Ramos (cell line): ENCODE data around the gene LCE3E.
"Not testable (repeated sequence)": the region's sequence is repeated elsewhere in the genome, so short reads cannot be mapped to it uniquely, and the experiment has no call there.

Experiments
- in situ Hi-C: fragments of 300-500 bp; cut with MboI; formaldehyde crosslinking; loops from one replicate; pipeline ENCODE4 v1.14.3; 2022; ENCODE audit warnings: low sequenced_read_pairs; ENCODE audit not compliant: unreplicated experiment

LCE3E gene, protein sequence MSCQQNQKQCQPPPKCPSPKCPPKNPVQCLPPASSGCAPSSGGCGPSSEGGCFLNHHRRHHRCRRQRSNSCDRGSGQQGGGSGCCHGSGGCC

DNA sequence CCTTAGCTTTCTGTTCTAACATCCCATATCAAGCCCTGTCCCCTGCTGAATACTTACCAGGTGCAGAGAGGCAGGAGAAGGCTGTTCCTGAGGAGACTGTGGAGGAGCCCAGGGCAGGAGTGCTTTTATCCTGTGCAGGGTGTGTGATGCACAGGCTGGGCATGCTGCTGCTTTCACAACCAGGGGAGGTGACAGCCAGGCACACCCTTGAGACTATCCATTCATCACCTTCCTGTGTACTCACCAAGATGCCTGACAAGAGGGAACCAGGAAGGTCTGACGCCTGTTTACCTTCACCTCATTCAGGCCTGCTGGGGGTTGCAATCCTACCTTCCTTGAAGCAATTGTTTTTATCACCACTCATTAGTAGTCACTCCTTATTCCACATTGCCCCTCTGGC lies at the start of gene LCE3E:
LCE3E (minus strand) TSS at position 100 of the 400 bp plus-strand sequence. CDS start 572 bp downstream, outside the sequence.
- in situ Hi-C loops = no loop called here

DNA sequence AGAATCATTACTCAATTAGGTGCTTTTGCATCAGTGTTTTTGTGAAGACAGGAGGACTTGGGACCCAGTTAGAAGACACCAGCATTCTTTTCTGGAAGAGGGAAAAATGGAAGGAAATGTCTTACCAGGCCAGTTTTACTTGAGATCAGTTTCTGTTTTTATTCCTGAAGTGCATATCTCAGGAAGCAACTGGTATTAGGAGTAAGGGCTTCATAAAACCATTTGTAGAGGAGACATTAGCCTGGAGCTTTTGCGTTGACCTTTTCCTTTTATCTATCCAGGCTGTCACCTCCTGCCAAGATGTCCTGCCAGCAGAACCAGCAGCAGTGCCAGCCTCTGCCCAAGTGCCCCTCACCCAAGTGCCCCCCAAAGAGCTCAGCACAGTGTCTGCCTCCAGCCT lies 46.9 kb upstream of the LCE3E start, which contains the start of gene LCE3B:
LCE3B (plus strand) TSS at position 301 of the 400 bp plus-strand sequence; CDS start at position 301, 0 bp downstream.
- in situ Hi-C loops = no loop called here

DNA sequence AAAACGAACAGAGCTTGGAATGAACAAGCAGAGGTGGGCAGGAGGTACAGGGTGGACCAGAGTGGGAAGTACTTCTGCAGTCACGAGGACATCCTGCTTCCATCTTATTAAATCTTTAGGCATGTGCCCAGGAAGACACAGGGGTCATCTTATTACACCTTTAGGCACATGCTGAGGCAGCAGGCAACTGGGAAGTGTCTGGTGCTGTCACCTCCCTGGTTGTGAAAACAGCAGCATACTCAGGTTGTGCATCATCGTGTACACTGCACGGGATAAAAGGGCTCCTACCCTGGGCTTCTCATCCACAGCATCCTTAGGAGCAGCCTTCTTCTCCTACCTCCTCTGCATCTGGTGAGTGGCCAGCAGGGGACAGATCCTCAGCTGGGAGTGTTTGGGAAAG lies 33.4 kb upstream of the LCE3E start, which contains the start of gene LCE3C:
LCE3C (plus strand) TSS at position 301 of the 400 bp plus-strand sequence. CDS start 498 bp downstream, outside the sequence.
- in situ Hi-C loops = no loop called here

DNA sequence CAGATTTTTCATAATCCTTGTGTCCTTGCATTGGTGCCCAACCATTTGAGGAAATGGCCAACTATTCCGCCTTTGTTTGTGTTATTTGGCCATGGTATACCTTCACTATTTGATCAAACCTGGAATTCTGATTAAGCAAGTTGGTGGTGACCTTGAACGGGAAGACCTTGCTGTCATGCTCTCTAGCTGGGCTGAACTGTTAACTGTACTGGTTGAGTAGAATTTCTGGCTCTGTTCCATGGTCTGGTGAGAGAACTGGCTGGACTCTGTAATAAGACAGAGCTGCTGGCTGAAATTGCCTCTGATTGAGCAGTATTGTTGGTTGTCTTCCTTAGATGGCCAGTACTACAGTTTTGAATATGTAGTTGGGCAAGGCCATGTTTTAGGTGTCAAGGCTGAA lies 30.4 kb upstream of the LCE3E start:
- in situ Hi-C loops = no loop called here

DNA sequence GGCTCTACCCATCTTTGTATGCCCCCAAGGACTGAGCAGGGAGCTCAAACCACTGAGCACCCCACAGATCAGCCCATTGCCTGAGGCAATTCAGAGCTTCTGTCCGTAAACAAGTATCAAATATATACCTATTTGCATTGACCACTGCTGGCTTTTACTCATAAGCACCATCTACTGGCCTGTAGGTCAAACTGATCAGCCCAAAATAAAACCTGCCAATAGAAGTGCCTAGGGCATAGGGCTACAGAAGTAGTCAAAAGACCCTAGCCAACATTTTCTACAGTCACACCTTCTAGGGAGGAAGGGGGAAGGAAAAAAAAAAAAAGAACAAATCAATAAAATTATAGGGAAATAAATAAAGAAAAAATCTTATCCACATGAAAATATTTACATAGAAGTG lies 19.0 kb upstream of the LCE3E start:
- in situ Hi-C loops = no loop called here

DNA sequence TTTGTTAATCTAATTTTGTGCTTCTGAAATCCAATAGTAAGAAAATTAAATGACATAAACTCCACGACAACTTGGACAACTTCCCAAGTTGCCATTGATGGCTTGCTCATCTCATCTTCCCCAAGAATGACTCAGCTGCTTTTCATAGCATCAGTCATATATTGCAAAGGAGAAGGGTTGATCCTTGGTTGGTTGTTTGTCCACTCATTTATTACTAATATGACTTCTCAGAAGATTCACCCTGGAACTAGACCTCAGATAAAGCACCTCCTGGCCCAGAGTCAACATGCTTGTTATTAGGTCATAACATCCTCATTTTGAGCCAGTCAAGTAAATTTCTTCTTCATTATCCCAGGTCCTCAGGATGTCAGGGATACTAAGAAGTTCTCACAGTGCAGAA lies 16.1 kb upstream of the LCE3E start:
- in situ Hi-C loops = no loop called here

DNA sequence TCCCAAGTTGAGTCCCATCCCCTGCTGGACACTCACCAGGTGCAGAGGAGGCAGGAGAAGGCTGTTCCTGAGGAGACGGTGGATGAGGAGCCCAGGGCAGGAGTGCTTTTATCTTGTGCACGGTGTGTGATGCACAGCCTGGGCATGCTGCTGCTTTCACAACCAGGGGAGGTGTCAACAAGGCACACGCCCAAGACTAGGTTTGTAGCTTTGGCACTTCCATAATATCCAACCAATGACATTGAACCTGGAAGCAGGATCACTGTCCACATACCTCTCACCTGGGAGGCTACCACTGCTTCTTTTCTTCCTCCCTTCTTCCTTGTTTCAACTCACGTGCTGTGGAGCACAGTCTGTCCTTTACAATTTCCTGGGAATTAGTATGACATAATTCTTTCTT lies 13.9 kb upstream of the LCE3E start, which contains the start of gene LCE3D:
LCE3D (minus strand) TSS at position 84 of the 400 bp plus-strand sequence. CDS start 580 bp downstream, outside the sequence.
- in situ Hi-C loops = no loop called here

DNA sequence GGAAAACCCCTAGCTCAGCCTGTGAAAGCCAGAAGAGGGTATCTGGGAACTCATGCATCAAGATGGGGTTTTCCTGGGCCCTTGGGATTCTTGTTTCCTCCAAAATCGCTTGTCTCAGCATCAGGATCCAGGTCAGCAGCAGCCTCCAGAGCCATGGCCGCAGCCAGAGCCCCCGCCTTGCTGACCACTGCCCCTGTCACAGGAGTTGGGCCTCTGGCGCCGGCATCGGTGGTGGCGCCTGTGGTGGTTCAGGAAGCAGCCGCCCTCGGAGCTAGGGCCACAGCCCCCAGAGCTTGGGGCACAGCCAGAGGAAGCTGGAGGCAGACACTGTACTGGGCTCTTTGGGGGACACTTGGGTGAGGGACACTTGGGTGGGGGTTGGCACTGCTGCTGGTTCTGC lies 12.9 kb upstream of the LCE3E start:
- in situ Hi-C loops = loop anchor here (5.0 kb wide), 1 partner anchor 43 kb away; the partner anchor contains the start of gene LCE3A

DNA sequence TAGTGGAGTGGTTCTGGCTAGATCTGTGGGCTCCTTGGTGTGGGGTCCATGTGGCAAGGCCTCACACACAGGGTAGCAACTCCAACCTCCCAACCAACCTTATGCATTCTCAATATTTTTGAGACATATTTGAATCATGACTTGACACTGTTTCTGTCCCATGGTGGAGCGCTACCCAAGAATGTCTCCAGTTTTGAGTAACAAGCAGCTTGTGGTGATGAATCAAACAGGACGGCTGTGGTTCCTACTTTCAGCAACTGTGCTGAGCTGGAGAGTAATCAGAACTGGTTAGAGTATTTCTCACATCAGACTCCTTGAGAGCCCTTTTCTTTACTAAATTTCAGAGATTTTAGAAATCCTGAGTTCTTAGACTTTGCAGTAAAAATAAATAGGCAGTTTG lies 10.6 kb upstream of the LCE3E start:
- in situ Hi-C loops = loop anchor here (5.0 kb wide), 1 partner anchor 45 kb away; the partner anchor contains the start of gene LCE3A

DNA sequence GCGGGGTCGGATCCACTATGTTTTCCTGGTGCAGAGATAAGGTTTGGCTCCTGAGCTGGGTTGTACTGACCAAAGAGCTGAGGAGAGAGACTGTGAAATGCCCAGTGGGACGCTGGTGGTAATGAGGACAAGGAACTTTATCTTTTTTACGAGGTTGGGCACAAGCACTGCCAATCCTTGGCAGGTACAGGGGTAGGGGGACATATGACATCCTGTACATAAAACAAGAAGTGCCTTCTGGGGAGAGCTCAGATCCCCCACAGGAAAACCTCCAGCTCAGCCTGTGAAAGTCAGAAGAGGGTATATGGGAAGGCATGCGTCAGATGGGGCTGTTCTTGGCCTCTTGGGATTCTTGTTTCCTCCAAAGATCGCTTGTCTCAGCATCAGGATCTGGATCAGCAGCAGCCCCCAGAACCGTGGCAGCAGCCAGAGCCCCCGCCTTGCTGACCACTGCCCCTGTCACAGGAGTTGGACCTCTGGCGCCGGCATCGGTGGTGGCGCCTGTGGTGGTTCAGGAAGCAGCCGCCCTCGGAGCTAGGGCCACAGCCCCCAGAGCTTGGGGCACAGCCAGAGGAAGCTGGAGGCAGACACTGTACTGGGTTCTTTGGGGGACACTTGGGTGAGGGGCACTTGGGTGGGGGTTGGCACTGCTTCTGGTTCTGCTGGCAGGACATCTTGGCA lies 905 bp downstream of the LCE3E start:
- in situ Hi-C loops = no loop called here

DNA sequence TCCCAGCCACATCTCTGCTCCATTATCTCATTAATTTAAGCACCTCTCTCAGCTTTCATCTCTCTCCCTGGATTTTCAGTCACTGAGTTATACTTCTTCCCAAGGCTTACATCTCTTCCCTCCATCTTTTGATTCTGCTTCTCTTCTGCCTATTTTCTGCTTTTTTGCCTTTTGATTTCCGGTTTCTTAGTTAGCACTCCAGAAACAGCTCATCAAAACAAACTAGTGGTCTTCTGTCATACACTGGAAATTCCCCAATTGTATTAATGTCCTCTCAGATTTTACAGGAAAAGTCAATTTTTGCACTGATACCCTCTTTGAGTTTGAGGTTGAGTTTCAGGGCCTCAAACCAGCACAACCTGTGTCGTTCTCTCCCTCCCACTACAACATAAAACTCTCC lies 1.5 kb downstream of the LCE3E start:
- in situ Hi-C loops = no loop called here

DNA sequence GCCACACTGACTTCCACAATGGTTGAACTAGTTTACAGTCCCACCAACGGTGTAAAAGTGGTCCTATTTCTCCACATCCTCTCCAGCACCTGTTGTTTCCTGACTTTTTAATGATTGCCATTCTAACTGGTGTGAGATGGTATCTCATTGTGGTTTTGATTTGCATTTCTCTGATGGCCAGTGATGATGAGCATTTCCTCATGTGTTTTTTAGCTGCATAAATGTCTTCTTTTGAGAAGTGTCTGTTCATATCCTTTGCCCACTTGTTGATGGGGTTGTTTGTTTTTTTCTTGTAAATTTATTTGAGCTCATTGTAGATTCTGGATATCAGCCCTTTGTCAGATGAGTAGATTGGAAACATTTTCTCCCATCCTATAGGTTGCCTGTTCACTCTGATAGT lies 18.2 kb downstream of the LCE3E start:
- in situ Hi-C loops = not testable (repeated sequence)

DNA sequence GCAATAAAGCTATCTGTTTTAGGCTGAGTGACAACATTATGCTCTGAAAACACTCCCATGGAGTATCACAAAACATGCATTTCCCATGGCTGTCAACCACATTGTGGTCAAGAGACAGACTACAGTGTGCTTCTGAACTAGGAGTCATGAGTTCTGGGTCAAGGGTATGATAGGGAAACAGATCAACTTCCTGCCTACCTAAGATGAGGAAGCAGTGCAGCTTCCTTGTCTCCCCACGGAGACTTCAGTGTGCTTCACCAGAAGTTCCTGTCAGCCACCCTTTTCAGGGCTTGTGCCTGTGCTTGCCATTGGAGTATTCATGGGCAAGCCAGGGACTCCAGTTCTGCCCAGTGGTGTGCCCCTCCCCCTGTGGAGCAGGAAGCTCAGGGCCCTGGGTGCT lies 19.9 kb downstream of the LCE3E start:
- in situ Hi-C loops = no loop called here

DNA sequence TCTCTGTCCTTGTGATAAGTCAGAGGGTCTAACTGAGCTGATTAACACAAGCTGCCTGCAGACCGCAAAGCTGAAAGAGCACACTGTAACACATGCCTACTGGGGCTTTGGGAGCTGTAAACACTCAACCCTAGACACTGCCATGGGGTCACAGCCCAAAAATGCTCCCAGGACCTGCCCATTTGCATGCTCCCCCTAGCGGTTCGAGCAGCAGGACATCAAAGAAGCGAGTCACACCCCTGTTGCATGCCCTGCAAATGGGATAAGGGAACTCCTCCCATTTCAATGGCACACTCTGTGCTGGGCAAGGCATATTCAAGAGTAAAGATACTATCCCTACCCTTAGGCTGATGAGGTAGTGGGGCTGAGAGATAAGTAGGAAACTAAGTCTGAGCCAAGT lies 22.8 kb downstream of the LCE3E start:
- in situ Hi-C loops = no loop called here

DNA sequence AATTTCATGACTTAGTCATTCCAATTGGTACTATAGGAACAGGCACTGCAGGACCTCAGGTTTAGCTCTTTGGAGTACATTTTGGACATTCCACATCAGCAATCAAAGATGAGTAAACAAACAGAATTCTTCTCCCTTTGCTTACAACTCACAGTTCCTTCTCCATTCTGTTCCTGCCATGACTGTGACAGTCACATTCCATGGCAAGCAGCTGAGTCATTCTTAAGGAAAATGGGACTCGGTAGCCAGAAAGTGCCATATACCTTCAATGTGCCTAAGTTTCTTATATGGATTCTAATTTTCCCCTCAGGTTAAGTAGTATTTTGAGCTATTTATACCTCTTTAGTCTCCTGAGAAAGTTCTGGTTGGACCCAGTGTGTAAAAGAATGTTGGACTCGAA lies 26.7 kb downstream of the LCE3E start:
- in situ Hi-C loops = no loop called here

DNA sequence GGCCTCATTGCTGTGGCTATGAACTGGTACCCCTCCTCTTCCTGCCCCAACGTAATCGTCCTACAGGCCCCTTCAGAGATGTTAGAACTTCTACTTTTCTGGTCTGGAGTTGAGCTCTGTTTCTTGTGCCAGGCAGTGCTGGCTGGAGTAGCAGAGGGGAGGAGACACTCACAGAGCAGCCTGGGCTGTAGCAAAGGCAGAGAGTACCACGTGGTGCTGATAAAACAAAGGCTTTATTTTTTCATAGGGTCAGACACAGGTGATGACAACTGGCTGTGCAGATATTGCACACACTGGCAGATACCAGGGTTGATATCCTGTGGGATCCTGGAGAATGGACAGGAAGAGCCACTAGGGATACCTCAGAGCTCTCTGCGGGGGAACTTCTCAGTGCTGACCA lies 29.1 kb downstream of the LCE3E start:
- in situ Hi-C loops = no loop called here

DNA sequence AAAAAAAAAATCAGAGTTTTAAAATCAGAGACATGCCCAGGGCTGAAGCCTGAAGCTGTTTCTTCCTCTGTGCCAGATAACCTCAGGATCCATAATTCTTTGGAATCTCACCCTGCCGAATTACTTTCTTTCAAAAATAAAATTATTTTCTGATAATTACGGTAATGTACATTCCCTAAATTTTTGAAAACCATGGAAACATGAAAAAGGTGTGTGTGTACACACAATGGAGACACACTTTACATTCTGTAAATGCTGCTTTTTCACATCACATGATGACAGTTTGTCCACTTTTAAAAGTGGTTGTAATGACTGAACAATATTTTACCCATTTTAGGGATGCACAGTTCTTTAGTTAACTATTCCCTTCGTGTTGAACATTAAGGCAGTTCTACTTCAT lies 30.8 kb downstream of the LCE3E start:
- in situ Hi-C loops = no loop called here

DNA sequence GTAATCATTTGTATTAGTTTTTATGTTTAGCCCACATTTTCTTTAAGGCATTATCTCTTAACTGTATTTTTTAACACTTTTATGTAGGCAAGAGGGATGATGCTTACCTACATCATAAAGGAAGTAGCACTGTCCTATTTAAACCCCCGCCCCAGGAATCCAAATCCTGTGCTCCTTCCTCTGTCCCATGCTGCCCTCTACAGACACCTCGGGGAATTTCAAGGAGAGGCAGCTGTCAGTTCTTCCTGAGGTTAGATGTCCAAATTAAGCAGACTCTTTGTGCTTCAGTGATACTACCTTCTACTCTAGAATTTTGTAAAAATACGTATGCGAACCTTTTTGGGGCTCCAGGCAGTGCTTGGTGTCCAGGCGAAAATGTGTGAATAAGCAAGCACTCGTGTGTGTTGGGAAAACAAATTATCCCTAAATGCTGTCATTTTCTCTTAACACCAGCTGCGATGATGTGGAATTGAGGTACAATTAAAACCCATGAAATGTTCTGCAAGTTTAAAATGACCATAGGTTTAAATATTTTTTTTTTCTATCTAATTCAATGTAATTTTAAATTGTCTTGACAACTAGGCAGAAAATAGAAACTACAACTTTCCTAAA lies 33.1 kb downstream of the LCE3E start:
- in situ Hi-C loops = no loop called here

DNA sequence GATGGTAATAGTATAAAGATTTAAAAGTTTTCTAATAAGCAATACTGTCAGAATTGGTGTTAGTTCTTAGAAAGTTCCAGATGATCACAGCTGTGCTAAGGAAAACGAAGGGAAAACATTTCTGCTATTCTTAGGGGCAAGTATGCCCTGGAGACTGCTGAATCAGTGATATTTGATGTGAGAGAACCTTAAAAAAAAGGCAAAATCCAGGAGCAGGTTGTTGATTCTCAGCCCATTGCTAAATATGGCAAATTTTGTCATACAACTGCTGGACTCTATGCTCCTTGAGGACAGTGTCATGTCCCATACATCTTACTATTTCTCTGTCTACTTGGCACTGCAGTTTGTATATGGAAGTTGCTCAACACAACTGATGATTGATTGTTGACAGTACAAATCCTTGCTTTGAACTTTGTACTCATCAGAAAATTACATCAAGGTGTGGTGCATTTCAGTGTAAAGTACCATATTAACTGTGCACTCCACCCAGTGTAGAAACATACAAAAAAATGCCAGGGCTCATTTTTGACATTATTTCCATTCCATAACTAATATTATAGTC lies 41.4 kb downstream of the LCE3E start:
- in situ Hi-C loops = no loop called here

DNA sequence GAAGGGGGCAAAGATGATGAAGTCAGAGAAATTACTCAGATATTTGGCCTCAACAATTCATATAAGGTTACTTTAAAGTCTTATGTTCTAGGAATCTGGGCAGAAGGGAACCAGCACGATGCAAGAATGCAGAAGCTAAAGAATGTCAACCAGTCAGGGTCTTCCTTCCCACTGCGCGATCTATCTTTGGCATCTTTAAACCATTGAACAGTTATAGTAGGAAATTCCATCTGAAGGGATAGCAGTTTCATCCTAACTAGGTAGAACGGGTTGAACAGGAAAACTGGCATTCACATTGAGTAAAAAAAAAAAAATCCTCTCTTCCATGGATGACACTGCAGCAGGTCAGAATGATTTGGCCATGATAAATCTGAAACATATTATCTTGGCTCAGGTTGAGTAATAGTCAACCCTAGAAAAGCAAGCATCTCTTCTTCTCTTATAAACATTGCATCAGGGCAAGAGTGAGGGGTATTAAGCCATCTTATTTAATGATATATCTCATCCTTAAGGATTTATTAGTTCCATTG lies 46.0 kb downstream of the LCE3E start:
- in situ Hi-C loops = no loop called here

DNA sequence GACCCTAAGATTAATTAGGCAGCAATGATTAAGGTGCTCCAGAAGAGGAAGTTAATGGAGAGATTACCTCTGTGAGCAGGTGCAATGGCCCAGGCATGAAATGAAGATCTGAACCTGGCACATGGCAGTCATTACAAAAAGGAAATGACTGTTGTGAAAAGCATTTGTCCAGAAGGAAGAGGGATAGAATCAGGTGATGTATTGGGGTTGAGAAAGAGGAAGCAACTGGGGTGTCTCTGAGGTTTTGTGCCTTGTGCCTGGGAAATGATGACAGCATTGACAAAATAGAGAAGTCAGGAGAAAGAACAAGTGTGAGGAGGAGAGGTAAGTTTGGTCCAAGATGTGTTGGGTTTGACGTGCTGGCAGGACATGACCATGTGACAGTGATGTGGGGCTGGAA lies 46.7 kb downstream of the LCE3E start:
- in situ Hi-C loops = no loop called here
